Neutrophil (primary cell): ENCODE data around the gene HCRT.

ENCODE experiments used
- H3K27ac ChIP-seq: fragments of 200-600 bp; sonication (generic); 2 replicates; pipeline ENCODE4 v1.5.1; 2016; ENCODE audit warnings: mild to moderate bottlenecking, moderate library complexity
- H3K27me3 ChIP-seq: fragments of 200-600 bp; sonication (generic); 2 replicates; pipeline ENCODE4 v1.6.0; 2016; ENCODE audit warnings: mild to moderate bottlenecking
- H3K36me3 ChIP-seq: fragments of 200-600 bp; sonication (generic); 2 replicates; pipeline ENCODE4 v1.5.1; 2017
- H3K4me1 ChIP-seq, 2 experiments: fragments of 200-600 bp in 1 of 2; sonication (generic) in 1 of 2; 1 replicate in 1 of 2; 2 replicates in 1 of 2; pipeline versions ENCODE4 v1.5.1 to v1.6.1; 2013 to 2016; ENCODE audit warnings: low read depth in 1 of 2, low read length in 1 of 2, mild to moderate bottlenecking in 1 of 2, moderate library complexity in 1 of 2; ENCODE audit not compliant: control insufficient read depth in 1 of 2, insufficient read depth in 1 of 2
- H3K4me3 ChIP-seq, 2 experiments: fragments of 200-600 bp in 1 of 2; sonication (generic) in 1 of 2; 1 replicate in 1 of 2; 2 replicates in 1 of 2; pipeline ENCODE4 v1.5.1; 2013 to 2016; ENCODE audit warnings: low read depth in 1 of 2, low read length in 1 of 2, mild to moderate bottlenecking in 1 of 2, moderate library complexity in 1 of 2
- H3K9me3 ChIP-seq: fragments of 200-600 bp; sonication (generic); 2 replicates; pipeline ENCODE4 v1.5.1; 2016
- CTCF ChIP-seq: fragments of 200-600 bp; sonication (generic); IDR thresholded peaks from 2 replicates; pipeline ENCODE4 v1.5.1; 2016; ENCODE audit warnings: antibody characterized with exemption

HCRT gene

GRCh38 chr17:42138749-42139492 is 46.3 kb downstream of the HCRT start:
- H3K27me3 ChIP-seq: no peaks in the 10 kb centered on the region
- TF ChIP-seq CTCF: no peak
- H3K27ac ChIP-seq: peak overlapping the region; percentile 38
- H3K36me3 ChIP-seq: peaks cover 41% of the 10 kb centered on the region
- H3K9me3 ChIP-seq: no peaks in the 10 kb centered on the region
- H3K4me3 ChIP-seq: no peak overlapping the region
- H3K4me1 ChIP-seq: peaks cover 23 to 24% of the 10 kb centered on the region in 2 experiments

- Histone ChIP-seq H3K9me3 (no peaks in the 10 kb centered on the region), H3K36me3 (peaks cover 20% of the 10 kb centered on the region), H3K4me1 (peaks cover 44 to 47% of the 10 kb centered on the region in 2 experiments), H3K27ac (peak overlapping the region; percentile 87), H3K4me3 (no peak overlapping the region), H3K27me3 (no peaks in the 10 kb centered on the region)
- TF ChIP-seq CTCF: no peak
Measured at GRCh38 chr17:42136654-42137051, 48.6 kb downstream of the HCRT start.

GRCh38 chr17:42135664-42136653 is 49.3 kb downstream of the HCRT start:
- H3K9me3 ChIP-seq: no peaks in the 10 kb centered on the region
- H3K27ac ChIP-seq: peak overlapping the region; percentile 87
- H3K4me1 ChIP-seq: peaks cover 50 to 51% of the 10 kb centered on the region in 2 experiments
- TF ChIP-seq CTCF: no peak
- peaks cover 13% of the 10 kb centered on the region for H3K36me3 ChIP-seq
- H3K27me3 ChIP-seq: no peaks in the 10 kb centered on the region
- peak overlapping the region in 1 of 2 experiments; percentile 7 for H3K4me3 ChIP-seq

GRCh38 chr17:42135151-42135550 is 50.1 kb downstream of the HCRT start:
- H3K4me1 ChIP-seq: peaks cover 50 to 52% of the 10 kb centered on the region in 2 experiments
- peak overlapping the region in 1 of 2 experiments; percentile 7 for H3K4me3 ChIP-seq

More at GRCh38 chr17:42135151-42135550, 50.1 kb downstream of the HCRT start:
- Histone ChIP-seq H3K27me3 (no peaks in the 10 kb centered on the region), H3K27ac (peak overlapping the region; percentile 87), H3K9me3 (no peaks in the 10 kb centered on the region), H3K36me3 (peaks cover 18% of the 10 kb centered on the region)
- no peak for TF ChIP-seq CTCF
